ENCODE results near the gene SLC4A4. TPM values are rescaled to one million over a fixed set of nuclear protein-coding genes. Genes with fewer than 3 reads are reported as not detected.

Gene SLC4A4
- polyA plus RNA-seq, 4 donors: 4.1 to 75.8 (median 67.2) TPM

DNA sequence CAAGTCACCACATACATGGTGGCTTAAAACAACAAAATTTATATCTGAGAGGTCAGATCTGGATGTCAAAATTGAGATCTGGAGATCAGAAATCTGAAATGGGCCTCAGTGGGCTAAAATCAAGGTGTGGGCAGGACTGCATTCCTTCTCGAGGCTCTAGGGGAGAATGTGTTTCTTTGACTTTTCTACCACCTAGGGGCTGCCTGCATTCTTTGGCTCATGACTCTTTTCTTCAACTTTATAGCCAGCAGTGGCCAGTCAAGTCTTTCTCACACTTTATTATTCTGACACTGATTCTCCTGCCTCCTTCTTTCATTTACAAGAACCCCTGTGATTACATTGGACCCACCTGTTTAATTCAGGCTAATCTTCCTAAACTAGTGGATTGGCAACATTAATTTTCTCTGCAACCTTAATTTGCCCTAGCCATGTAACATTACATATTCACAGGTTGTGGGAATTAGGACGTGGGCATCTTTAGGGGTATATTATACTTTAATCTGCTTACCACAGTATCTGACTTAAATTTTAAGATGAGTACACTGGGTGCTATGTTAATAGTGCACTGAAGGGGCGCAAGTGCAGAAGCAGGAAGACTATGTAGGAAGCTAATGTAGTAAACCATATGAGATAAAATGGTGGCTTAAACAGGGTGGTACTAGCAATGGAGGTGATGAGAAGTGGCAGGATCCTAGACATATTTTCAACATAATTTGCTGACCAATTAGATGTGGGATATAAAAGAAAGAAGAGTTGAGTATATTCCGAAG, 188.0 kb downstream of the SLC4A4 start:
- no peak for DNase-seq (ENCODE audit: low read depth in 4 of 4, low spot score in 3 of 4)

DNA sequence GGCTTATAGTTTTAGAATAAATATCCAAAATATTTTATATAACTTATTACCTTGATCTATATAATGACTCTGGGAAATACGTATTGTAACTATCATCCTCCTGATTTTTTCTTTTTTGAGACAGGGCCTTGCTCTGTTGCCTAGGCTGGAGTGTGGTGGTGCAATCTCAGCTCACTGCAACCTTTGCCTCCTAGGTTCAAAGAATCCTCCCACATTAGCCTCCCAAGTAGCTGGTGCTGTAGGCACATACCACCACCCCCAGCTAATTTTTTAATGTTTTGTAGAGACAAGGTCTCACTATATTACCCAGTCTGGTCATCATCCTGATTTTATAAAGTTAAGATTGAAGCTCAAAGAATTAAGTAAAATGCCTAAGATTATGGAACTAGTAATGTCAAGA, 193.6 kb downstream of the SLC4A4 start:
- no peak for DNase-seq (ENCODE audit: low read depth in 4 of 4, low spot score in 3 of 4)

DNA sequence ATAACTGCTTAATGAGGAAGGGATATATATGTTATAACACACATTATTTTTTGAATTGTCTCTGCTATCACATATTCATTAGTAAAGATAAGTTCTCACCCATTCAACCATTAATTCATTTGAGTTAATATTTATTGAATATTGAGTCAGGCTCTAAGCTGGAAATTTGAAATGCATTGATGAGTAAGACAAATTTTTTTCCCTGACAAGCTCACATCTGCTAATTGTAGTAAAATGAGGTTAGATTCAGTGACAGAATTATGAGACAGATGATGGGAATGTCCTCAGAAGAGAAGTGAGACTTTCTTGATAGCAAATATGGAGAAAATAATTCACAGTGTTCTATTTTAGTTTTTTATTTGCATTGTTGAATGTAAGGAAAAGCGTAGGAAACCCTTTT, 194.3 kb downstream of the SLC4A4 start:
- DNase-seq (ENCODE audit: low read depth in 4 of 4, low spot score in 3 of 4): no peak

DNA sequence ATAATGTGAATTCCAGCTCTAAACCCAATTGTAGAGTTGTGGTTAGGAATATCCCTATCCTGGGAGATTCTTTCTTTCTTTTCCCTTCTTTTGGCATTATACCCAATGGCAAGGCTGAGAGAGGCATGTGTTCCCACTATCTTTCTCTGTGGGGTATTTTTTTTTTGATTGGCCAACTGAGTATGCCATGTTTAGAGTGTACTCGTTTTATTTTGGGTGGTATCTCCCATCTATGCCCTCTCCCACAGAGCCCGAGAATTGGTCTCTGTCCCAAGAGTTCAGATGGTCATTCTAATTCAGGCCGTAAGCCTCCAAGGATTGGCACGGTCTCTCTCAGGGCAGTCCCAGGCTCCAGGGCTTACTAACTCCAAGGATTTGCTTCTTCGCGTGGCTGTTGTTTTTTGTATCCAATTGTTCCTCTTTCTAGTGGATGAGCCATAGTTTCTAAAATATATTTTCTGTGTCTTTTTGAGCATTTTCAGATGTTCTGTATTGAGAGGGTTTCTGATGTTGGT, 198.8 kb downstream of the SLC4A4 start:
- DNase-seq (ENCODE audit: low read depth in 4 of 4, low spot score in 3 of 4): no peak

DNA sequence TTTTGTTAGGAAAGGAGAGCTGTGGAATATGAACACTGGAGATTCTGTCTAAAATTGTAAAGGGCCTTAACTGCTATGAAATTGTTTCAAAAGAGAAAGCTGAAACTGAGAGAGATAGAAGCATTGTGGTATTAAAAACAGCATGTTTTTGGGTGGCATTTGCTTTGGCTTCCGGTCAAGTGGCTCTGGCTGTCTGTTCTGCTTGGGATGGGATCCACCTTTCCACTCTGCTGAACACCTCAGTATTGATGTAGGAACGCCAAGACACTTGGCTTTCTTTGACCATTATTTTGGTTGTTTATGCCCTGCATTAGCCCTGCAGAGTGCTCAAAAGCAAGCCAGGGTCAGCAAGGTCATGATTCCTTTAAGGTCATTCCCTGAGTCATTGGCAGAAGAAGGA, 199.7 kb downstream of the SLC4A4 start:
- DNase-seq (ENCODE audit: low read depth in 4 of 4, low spot score in 3 of 4): no peak

DNA sequence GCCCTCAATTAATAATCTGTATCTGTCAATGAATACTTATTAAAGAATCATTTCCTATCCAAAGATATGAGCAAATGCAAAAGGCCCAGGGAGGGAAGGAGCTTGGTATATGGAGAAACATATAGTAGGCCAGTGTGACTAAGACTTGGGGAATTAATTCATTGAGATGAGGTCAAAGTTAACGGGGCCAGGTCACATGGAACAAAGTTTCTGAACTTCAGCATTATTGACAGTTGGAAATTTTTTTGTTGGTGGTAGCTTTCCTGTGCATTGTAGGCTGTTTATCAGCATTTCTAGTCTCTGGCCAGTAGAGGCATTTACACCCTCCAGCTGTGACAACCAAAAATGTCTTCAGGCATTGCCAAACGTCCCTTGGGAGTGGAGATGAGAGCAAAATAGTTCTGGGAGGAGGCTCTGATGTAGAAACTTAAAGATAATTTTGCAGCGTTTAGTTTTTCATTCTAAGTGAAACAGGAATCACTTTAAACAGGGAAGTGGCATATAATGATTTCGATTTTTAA, 202.0 kb downstream of the SLC4A4 start:
- no peak for DNase-seq (ENCODE audit: low read depth in 4 of 4, low spot score in 3 of 4)

DNA sequence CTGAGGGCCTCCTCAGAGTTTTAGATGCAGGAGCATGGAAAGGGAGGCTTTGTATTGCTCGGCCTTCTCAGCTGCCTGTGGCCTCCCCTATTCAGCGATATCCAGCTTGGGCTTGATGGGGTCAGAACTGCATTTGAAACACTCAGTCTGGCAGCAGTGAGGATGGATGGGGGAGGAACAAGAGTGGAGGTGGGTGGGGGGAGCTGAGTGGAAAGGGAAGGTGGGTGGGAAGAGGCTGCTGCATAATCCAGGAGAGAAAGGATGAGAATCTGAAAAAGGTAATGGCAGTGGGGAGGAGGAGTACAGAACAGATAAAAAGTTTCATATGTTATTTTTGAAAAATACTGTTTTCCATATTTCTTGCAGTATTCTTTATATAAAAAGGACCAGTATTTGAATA, 202.7 kb downstream of the SLC4A4 start:
- DNase-seq (ENCODE audit: low read depth in 4 of 4, low spot score in 3 of 4): no peak

DNA sequence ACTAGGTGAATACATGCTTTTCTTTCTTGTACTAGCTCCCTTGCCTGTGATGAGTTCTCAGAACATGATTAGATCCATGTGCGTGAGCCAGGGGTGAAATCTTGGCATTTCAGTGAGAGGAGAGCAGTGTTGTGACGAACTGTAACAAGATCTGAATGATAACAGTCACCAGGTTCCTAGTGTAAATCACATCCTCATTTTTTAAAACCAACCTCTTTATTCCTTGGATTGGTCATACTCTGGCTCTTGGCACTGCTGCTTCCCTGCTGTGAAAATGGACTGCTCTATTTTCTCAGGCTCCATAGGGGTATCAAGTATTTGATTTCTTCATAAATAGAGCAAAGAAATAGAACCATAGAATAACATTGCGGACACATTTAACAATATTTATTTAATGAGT, 206.3 kb downstream of the SLC4A4 start:
- no peak for DNase-seq (ENCODE audit: low read depth in 4 of 4, low spot score in 3 of 4)

DNA sequence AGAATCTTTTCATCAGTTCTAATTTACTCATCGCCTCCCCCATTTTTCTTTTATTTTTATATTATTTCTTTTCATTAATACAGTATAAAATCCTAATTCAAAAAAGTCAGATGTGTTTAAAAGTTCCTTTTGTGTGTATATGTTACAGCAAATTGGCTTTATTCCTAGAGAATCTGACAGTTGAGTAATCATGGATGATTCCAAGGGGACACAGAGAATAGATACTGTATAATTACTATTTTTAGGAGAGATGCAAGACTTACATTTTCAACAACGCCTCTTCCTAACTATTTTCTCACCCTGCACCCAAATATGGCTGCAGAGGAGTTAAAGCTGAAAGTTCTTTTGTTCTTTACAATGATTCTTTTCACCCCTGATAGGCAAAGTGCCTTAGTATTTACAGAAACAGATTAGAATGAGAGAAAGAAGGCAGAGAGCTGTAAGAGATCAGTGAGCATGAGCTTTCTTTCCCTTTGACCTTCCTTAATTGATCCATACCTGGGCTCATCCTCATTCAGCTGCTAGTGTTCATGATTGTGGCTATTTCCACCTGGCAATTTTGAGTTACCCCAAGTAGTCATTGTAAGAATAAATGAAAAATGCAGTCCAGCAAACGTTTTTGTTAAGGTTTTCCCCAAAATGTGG, 210.8 kb downstream of the SLC4A4 start:
- no peak for DNase-seq (ENCODE audit: low read depth in 4 of 4, low spot score in 3 of 4)

DNA sequence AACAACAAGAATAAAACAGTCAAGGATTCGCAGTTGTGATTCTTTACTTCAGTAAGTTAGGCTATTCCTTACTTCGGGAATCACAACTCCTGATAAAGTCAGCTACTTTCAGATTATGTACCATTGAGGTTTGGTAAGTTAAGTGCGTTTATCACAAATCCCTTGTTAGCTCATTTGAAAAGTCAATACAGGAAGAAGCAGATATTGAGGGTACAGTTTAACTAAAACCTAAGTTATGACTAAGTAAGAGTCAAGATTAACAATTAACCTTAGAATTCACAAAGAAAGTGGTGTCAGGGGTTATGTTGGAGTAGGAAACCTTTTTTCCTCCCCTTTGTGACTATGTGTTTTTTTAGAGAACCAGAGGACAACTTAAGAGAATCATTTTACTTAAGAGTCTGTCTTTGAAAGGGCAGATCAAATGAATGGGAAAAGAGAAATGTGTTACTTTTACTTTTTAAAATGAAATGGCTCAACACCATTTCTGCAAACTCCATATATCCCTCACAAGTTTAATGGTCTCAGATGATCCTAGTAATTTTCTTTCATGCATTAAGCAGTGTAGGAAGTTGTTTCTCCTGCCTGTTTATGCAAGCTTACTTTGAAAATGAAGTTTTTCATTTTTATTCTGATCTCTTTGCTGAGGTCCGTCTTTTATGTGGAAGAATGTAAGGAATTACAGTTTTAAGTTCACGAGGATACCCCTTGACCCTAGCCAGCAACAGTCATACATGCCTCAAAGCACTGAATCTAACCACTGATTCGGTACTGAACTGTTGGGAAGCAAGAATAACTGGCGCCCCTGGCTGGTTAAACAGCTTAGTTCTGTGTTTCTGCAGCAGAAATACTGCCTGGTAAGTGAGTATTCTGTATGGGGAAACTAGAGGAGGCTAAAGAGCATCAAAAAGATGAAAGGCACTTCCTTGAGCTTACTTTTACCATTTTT, 211.7 kb downstream of the SLC4A4 start:
- peak in 2 of 4 donors; percentile 4 to 12 for DNase-seq (ENCODE audit: low read depth in 4 of 4, low spot score in 3 of 4)

DNA sequence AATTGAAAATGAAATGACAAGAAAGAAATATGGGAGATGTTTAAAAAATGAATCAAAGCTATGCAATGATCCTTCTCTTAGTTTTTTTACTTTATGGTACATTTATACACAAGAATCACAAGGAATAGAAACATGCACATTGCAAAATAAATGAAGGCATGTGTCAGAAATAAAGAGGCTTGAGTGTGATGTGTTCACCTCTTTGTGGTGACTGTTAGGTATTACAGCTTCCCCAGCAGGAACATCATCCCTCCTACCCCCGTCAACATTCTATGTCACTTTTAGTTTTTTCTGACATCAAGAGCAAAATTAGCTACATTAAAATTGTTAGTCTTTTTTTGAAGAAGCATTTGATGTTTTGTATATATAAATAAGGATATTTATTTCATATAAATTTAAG, 214.8 kb downstream of the SLC4A4 start:
- DNase-seq (ENCODE audit: low read depth in 4 of 4, low spot score in 3 of 4): no peak

DNA sequence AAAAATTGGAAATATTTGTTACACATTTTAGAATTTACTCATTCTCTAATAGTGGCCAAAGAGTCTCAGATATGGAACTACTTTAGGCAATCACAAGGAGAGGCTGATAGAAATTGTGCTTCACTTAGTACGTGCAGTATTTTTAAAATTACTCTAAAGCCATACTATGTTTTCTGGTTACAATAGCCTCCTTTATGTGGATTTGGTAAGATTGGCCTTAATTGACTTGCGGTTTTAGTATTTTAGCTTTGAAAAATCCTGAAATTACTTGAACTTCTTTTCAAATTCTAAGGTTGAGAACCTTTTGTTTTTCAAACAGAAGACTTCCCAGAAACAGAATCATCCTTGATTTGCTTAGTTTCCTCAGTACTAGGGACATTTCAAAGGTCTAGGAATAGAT, 215.2 kb downstream of the SLC4A4 start:
- DNase-seq (ENCODE audit: low read depth in 4 of 4, low spot score in 3 of 4): no peak

DNA sequence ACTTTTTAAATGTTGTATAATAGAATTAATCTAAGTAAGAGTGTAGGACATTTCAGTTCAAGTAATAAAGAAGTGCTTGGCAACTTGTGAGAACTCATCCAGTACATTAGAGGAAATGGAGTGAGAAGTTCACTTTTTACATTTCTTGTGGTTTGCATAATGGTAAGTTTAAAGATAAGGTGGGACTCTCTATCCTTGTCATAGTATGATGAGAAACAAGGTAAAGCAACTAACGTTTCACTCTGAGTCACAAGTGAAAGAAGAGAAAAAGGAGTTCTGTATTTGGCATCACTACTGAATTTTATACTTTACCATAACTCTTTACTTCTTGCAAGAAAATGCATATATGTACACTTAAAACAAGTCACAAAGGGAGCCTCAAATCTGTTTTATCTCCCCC, 219.4 kb downstream of the SLC4A4 start:
- no peak for DNase-seq (ENCODE audit: low read depth in 4 of 4, low spot score in 3 of 4)

DNA sequence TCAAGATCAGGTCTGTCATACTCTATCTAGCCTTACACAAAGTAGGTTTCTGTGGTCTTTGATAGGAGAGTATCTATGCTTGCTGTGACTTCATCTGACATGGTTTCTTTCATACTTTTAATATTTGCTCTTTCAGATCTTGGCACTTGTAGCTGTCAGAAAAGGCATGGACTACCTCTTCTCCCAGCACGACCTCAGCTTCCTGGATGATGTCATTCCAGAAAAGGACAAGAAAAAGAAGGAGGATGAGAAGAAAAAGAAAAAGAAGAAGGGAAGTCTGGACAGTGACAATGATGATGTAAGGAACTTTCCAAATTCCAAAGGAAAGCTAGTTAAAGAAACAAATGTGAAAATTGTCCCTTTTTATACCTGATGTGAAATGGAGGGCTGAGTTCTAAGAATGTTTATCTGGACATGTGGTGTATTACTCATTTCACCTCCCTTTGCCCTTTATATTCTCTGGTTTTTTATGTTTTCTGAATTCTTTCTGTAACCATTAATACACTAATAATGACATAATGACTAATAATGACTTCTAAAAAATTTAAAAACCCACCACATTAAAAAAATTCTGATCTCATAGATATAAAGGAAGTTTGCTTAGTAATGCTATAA, 221.2 kb downstream of the SLC4A4 start:
- DNase-seq (ENCODE audit: low read depth in 4 of 4, low spot score in 3 of 4): no peak

DNA sequence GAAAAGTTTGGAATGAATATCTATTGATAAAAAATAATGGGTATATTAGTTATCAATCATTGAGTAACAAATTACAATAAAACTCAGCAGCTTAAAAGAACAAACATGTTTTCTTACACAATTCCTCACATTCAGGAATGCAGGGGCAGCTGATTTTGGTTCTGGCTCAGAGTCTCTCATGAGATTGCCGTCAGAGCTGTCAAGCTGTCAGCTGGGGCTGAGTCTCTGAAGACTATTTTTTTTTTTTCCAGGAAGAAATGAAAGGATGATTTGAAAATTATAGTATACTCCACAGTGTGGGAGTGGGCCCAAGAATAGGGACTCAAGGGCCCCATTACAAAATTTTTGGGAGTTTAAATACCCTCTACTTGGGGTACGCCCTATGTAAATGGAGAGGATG, 226.0 kb downstream of the SLC4A4 start:
- DNase-seq (ENCODE audit: low read depth in 4 of 4, low spot score in 3 of 4): no peak

DNA sequence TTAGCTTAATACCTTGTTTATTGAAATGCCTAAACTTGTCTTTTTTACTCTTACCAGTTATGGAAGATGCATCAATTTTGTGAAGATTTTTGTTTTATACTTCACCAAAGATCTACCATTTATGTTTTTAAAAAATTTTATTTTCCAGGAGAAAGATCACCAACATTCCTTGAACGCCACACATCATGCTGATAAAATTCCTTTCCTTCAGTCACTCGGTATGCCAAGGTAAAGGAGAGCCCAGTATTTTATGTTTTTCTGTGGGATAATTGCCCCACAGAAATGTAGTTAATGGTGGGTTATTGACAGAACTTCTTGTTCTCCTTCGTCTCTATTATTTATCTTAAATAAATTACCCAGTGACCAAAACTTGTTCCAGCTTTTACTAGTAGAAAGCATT, 228.0 kb downstream of the SLC4A4 start:
- no peak for DNase-seq (ENCODE audit: low read depth in 4 of 4, low spot score in 3 of 4)

DNA sequence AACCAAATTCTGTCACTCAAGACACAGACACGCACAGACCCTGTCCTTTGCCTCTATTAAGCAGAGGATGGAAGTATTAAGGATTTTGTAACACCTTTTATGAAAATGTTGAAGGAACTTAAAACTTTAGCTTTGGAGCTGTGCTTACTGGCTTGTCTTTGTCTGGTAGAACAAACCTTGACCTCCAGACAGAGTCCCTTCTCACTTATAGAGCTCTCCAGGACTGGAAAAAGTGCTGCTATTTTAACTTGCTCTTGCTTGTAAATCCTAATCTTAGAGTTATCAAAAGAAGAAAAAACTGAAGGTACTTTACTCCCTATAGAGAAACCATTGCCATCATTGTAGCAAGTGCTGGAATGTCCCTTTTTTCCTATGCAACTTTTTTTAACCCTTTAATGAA, 229.3 kb downstream of the SLC4A4 start:
- DNase-seq (ENCODE audit: low read depth in 4 of 4, low spot score in 3 of 4): no peak

DNA sequence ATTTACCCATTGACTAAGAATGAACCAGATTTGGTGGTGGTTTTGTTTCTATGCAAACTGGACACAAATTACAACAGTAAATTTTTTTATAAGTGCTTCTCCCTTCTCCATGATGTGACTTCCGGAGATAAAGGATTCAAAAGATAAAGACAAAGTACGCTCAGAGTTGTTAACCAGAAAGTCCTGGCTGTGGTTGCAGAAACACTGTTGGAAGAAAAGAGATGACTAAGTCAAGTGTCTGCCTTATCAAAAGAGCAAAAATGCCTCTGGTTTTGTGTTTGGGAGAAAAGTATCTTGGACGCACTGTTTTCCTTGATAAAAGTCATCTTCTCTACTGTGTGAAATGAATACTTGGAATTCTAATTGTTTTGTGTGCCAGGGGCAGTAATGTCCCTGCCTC, 231.7 kb downstream of the SLC4A4 start:
- DNase-seq (ENCODE audit: low read depth in 4 of 4, low spot score in 3 of 4): no peak

DNA sequence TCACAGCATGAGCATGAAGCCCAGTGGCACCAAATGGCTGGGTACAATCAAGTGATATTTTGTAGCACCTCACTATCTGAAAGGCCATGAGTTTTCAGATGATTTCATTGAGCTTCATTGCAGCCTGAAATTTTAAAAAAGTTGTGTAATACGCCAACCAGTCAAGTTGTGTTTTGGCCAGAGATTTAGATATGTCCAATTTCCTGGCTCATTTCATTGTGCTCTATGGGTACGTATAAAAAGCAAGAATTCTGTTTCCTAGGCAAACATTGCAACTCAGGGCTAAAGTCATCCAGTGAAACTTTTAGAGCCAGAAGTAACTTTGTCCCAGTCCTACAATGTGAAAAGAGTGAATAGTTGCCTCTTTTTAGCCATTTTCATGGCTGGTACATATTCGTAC, 232.5 kb downstream of the SLC4A4 start:
- no peak for DNase-seq (ENCODE audit: low read depth in 4 of 4, low spot score in 3 of 4)

DNA sequence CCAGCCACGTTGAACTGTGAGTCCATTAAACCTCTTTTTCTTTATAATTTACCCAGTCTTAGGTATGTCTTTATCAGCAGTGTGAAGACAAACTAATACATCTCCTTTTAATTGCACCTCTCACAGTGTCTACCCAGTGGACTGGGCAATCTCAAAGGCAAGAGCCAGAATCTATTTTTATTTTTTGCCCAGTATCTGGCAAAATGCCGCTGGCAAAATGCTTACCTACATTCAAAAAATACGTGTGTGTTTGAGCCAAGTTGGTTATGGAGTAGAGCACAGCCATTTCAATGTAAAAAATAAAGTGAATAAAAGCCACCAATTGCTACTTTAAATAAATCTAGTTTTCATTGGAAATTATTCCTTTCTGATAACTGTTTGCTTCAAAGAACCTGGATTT, 245.2 kb downstream of the SLC4A4 start:
- DNase-seq (ENCODE audit: low read depth in 4 of 4, low spot score in 3 of 4): no peak

DNA sequence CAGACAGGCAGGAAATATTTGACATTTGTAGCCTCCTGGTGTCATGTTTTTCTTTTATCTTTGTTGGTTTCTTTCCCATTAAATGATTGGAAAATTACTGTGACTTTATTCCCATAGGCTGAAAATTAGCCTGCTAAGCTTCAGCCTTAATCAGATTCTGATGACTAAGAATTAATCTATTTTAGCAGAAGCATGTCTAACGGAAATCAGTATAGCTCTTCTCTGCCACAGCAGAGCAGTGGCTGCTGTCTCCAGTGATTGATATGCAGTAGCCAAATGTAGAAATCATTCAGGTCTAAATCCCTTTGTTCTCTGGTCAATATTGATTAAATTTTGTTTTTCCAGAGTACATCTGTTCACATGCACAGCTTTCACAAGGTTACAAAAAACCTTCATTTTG, 245.8 kb downstream of the SLC4A4 start:
- no peak for DNase-seq (ENCODE audit: low read depth in 4 of 4, low spot score in 3 of 4)
